Parathyroid adenoma (tissue), 2 donors: Measurements from ENCODE around the gene RSPH3.
"Not testable (repeated sequence)": the region's sequence is repeated elsewhere in the genome, so short reads cannot be mapped to it uniquely, and the experiment has no call there.

Experiments used
- H2AFZ ChIP-seq: fragments of 300-600 bp; sonication (generic); one replicate; pipeline ENCODE4 v1.7.0; 2017; ENCODE audit warnings: antibody characterized with exemption, mild to moderate bottlenecking
- H3K27ac ChIP-seq: fragments of 300-600 bp; sonication (generic); one replicate; pipeline ENCODE4 v1.7.0; 2017
- H3K27me3 ChIP-seq: fragments of 300-600 bp; sonication (generic); one replicate; pipeline ENCODE4 v1.7.0; 2017; ENCODE audit warnings: low read length; ENCODE audit not compliant: control insufficient read depth, insufficient read depth
- H3K36me3 ChIP-seq: fragments of 300-600 bp; sonication (generic); one replicate; pipeline ENCODE4 v1.7.0; 2017; ENCODE audit warnings: low read length; ENCODE audit not compliant: control insufficient read depth, insufficient read depth
- H3K4me1 ChIP-seq: fragments of 300-600 bp; sonication (generic); one replicate; pipeline ENCODE4 v1.7.0; 2017; ENCODE audit warnings: control low read depth
- H3K4me2 ChIP-seq: fragments of 300-600 bp; sonication (generic); one replicate; pipeline ENCODE4 v1.7.0; 2017; ENCODE audit warnings: low read length
- H3K4me3 ChIP-seq: fragments of 300-600 bp; sonication (generic); one replicate; pipeline ENCODE4 v1.7.0; 2017; ENCODE audit warnings: low read depth, low read length
- H3K79me2 ChIP-seq: fragments of 300-600 bp; sonication (generic); one replicate; pipeline ENCODE4 v1.7.0; 2017; ENCODE audit warnings: control low read depth
- H3K9ac ChIP-seq: fragments of 300-600 bp; sonication (generic); one replicate; pipeline ENCODE4 v1.7.0; 2017; ENCODE audit warnings: mild to moderate bottlenecking
- H3K9me3 ChIP-seq: fragments of 300-600 bp; sonication (generic); one replicate; pipeline ENCODE4 v1.7.0; 2017; ENCODE audit warnings: low read length; ENCODE audit not compliant: control insufficient read depth
- CTCF ChIP-seq: fragments of 300-600 bp; sonication (generic); IDR thresholded peaks from one replicate; pipeline ENCODE4 v1.7.0; 2017; ENCODE audit warnings: antibody characterized with exemption, mild to moderate bottlenecking
- donor health status: primary hyperparathyroidism.

RSPH3 gene

GRCh38 chr6:159012201-159012600 is 12.2 kb upstream of the RSPH3 start:
- H3K36me3 ChIP-seq = no peaks in the 10 kb centered on the region
- H3K79me2 ChIP-seq = peaks cover 5% of the 10 kb centered on the region
- no peak for TF ChIP-seq CTCF
- H3K9ac ChIP-seq = no peak overlapping the region
- no peaks in the 10 kb centered on the region for H3K4me1 ChIP-seq
- H3K27ac ChIP-seq = no peak overlapping the region
- no peak overlapping the region for H3K4me2 ChIP-seq
- no peak overlapping the region for H2AFZ ChIP-seq
- no peak overlapping the region for H3K4me3 ChIP-seq
- H3K27me3 ChIP-seq = no peaks in the 10 kb centered on the region
- H3K9me3 ChIP-seq = no peaks in the 10 kb centered on the region

GRCh38 chr6:159010037-159010612 is 10.1 kb upstream of the RSPH3 start:
- not testable (repeated sequence) for H3K9me3 ChIP-seq, H3K4me1 ChIP-seq, H3K4me3 ChIP-seq, H3K9ac ChIP-seq, H3K27me3 ChIP-seq, H2AFZ ChIP-seq, H3K36me3 ChIP-seq, H3K79me2 ChIP-seq, H3K27ac ChIP-seq, H3K4me2 ChIP-seq

- H3K9me3 ChIP-seq = no peaks in the 10 kb centered on the region
- no peak overlapping the region for H3K9ac ChIP-seq
- H3K4me2 ChIP-seq = no peak overlapping the region
- H3K36me3 ChIP-seq = no peaks in the 10 kb centered on the region
- H3K27ac ChIP-seq = no peak overlapping the region
- H3K4me1 ChIP-seq = no peaks in the 10 kb centered on the region
- no peak overlapping the region for H2AFZ ChIP-seq
- peaks cover 5% of the 10 kb centered on the region for H3K79me2 ChIP-seq
- TF ChIP-seq CTCF = peak; percentile 51
- no peak overlapping the region for H3K4me3 ChIP-seq
- no peaks in the 10 kb centered on the region for H3K27me3 ChIP-seq
Observed at GRCh38 chr6:159008656-159009288, 8.8 kb upstream of the RSPH3 start.

- no peak overlapping the region for H3K27ac ChIP-seq
- TF ChIP-seq CTCF = no peak
- H3K36me3 ChIP-seq = no peaks in the 10 kb centered on the region
Observed at GRCh38 chr6:159007510-159007909, 7.5 kb upstream of the RSPH3 start.

GRCh38 chr6:159005436-159005835 is 5.4 kb upstream of the RSPH3 start:
- no peaks in the 10 kb centered on the region for H3K36me3 ChIP-seq
- H2AFZ ChIP-seq = no peak overlapping the region
- no peak overlapping the region for H3K4me3 ChIP-seq
- H3K9ac ChIP-seq = no peak overlapping the region
- no peak overlapping the region for H3K4me2 ChIP-seq
- no peaks in the 10 kb centered on the region for H3K9me3 ChIP-seq
- no peaks in the 10 kb centered on the region for H3K4me1 ChIP-seq
- no peak for TF ChIP-seq CTCF
- H3K27ac ChIP-seq = no peak overlapping the region
- H3K79me2 ChIP-seq = peaks cover 5% of the 10 kb centered on the region
- H3K27me3 ChIP-seq = no peaks in the 10 kb centered on the region

More at GRCh38 chr6:159007510-159007909, 7.5 kb upstream of the RSPH3 start:
- Histone ChIP-seq H3K79me2 (peaks cover 5% of the 10 kb centered on the region), H3K4me2 (no peak overlapping the region), H3K4me3 (no peak overlapping the region), H3K9me3 (no peaks in the 10 kb centered on the region), H3K27me3 (no peaks in the 10 kb centered on the region), H2AFZ (no peak overlapping the region), H3K4me1 (no peaks in the 10 kb centered on the region), H3K9ac (no peak overlapping the region)
